ENCODE results near the gene SORCS2. TPM values are rescaled to one million over a fixed set of nuclear protein-coding genes. Genes with fewer than 3 reads are reported as not detected.

SORCS2 gene
- total RNA-seq, 4 donors from 2014 or later: 1.1 to 2.5 (median 2.0) TPM

DNA sequence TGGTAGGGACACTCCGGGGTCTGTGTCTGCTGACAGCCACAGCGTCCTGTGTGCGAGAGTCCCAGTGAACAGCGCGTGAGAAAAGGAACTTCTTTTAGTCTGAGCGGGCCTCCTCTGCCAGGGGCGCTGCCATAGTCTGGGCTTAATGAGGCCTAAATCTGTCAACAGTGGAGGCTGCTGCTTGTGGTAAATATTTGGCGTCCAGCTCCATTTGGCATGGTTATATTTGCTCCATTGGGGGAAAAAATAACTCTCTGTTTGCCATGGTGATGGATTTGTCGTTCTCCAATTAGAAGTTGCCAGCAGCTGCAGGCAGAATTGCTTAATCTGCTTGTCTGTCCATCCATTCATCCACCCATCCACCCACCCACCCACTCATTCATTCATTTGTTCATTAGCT is 313.8 kb downstream of the SORCS2 start:
- intact Hi-C loops (cut with DNase I): no loop called here
- 82 to 83% methylated on average over 5 to 9 of the region's 9 CpGs for WGBS, 2 donors

DNA sequence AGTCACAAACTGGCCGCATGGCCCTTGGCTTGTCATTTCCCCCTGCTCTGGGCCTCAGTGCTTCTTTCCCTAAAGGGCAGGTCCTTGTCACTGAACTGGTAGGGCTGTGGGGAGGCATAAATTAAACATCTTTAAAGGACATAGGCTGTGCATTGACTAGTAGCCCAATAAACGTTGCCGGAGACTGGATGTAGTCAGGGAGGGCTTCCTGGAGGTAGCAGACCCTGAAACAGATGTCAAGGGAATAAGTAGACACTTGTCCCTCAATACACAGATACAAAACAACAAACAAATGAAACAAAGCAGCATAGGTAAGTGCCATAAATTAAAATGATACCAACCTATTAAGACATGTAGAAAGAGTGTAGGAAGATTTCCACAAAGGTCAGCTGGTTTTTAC is 314.2 kb downstream of the SORCS2 start:
- intact Hi-C loops (cut with DNase I): no loop called here
- DNase-seq: no peak
- Histone ChIP-seq H3K4me3 (no peak overlapping the region), H3K27ac (no peak overlapping the region), H3K4me1 (no peaks in the 10 kb centered on the region), H3K9me3 (no peaks in the 10 kb centered on the region), H3K36me3 (no peaks in the 10 kb centered on the region), H3K27me3 (peaks cover 0 to 30% (median 0%) of the 10 kb centered on the region in 4 donors)
- WGBS, 2 donors: 67 to 75% methylated on average over 3 of the region's 3 CpGs
- no peak for TF ChIP-seq POLR2A (IDR thresholded peaks at IDR 0.05)
- TF ChIP-seq, protein P1, sequence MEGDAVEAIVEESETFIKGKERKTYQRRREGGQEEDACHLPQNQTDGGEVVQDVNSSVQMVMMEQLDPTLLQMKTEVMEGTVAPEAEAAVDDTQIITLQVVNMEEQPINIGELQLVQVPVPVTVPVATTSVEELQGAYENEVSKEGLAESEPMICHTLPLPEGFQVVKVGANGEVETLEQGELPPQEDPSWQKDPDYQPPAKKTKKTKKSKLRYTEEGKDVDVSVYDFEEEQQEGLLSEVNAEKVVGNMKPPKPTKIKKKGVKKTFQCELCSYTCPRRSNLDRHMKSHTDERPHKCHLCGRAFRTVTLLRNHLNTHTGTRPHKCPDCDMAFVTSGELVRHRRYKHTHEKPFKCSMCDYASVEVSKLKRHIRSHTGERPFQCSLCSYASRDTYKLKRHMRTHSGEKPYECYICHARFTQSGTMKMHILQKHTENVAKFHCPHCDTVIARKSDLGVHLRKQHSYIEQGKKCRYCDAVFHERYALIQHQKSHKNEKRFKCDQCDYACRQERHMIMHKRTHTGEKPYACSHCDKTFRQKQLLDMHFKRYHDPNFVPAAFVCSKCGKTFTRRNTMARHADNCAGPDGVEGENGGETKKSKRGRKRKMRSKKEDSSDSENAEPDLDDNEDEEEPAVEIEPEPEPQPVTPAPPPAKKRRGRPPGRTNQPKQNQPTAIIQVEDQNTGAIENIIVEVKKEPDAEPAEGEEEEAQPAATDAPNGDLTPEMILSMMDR (IDR thresholded peaks at IDR 0.05): no peak

More for the DNA sequence above, 313.8 kb downstream of the SORCS2 start:
- no peaks in the 10 kb centered on the region for H3K4me1 ChIP-seq
- H3K27me3 ChIP-seq: peaks cover 0 to 28% (median 0%) of the 10 kb centered on the region in 4 donors
- no peaks in the 10 kb centered on the region for H3K9me3 ChIP-seq
- no peak for TF ChIP-seq POLR2A (IDR thresholded peaks at IDR 0.05)
- TF ChIP-seq, protein P1 (IDR thresholded peaks at IDR 0.05): no peak
- no peak for DNase-seq
- H3K4me3 ChIP-seq: no peak overlapping the region
- H3K27ac ChIP-seq: no peak overlapping the region
- no peaks in the 10 kb centered on the region for H3K36me3 ChIP-seq

DNA sequence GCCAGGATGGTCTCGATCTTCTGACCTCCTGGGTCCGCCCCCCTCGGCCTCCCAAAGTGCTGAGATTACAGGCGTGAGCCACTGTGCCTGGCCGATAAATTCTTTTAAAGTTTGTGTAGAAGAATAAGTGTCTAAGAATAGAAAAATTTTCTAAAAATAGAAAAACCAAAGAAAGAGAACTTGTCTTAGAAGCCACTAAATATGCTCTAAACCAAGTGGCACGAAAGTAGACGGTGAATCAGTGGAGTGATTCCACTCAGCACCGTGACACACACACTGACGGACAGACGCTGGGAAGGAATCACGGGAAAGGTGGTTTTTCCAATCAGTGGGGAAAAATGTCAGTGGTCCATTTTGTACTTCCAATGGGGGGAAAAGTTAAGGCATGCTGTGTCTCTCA is 315.0 kb downstream of the SORCS2 start:
- H3K9me3 ChIP-seq: no peaks in the 10 kb centered on the region
- intact Hi-C loops (cut with DNase I): no loop called here
- peaks cover 0 to 37% (median 0%) of the 10 kb centered on the region in 4 donors for H3K27me3 ChIP-seq
- H3K4me3 ChIP-seq: no peak overlapping the region
- no peaks in the 10 kb centered on the region for H3K4me1 ChIP-seq
- TF ChIP-seq, protein P1 (IDR thresholded peaks at IDR 0.05): no peak
- TF ChIP-seq POLR2A (IDR thresholded peaks at IDR 0.05): no peak
- no peak for DNase-seq
- H3K27ac ChIP-seq: no peak overlapping the region
- 66 to 83% methylated on average over 7 to 10 of the region's 11 CpGs for WGBS, 2 donors
- H3K36me3 ChIP-seq: no peaks in the 10 kb centered on the region

DNA sequence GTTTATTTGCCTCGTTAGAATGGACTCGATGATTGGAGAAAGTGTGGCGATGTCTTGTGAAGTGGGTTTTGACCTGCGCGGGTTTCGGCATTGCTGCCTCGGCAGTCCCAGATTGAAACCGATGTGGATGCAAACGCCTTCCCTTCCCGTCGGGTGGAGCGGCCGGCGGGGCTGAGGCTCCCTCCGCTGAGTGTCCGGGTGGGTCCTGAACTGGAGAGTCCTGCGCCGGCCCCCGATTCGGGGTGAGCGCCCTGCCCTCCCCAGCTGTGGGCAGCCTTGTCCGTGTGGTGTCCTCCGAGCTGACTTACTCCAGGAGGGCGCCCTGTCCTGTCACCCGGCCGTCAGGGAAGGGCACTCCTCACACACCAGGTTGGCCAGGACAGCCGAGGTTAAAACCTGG is 317.7 kb downstream of the SORCS2 start:
- DNase-seq: no peak
- WGBS, 2 donors: 79 to 84% methylated on average over 9 to 21 of the region's 27 CpGs
- H3K36me3 ChIP-seq: no peaks in the 10 kb centered on the region
- peaks cover 0 to 51% (median 0%) of the 10 kb centered on the region in 4 donors for H3K27me3 ChIP-seq
- H3K4me1 ChIP-seq: peaks cover 0 to 9% (median 0%) of the 10 kb centered on the region in 3 donors
- TF ChIP-seq POLR2A (IDR thresholded peaks at IDR 0.05): no peak
- TF ChIP-seq, protein P1 (IDR thresholded peaks at IDR 0.05): no peak
- intact Hi-C loops (cut with DNase I): no loop called here
- H3K4me3 ChIP-seq: no peak overlapping the region
- no peak overlapping the region for H3K27ac ChIP-seq
- no peaks in the 10 kb centered on the region for H3K9me3 ChIP-seq

DNA sequence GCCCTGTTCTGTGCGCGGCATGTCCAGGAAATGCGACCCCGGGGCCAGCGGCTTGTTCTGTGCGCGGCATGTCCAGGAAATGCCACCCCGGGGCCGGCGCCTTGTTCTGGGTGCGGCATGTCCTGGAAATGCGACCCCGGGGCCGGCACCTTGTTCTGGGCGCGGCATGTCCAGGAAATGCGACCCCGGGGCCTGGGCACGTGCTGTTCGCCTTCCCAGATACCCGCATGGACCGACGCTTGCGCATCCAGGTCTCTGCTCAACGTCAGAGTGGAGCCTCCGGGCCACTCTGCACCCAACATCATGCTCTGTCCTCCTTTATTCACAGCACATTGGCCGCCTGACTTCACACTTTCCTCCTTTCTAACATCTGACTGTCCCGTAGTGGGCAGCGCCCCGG is 318.2 kb downstream of the SORCS2 start:
- H3K27ac ChIP-seq: no peak overlapping the region
- TF ChIP-seq, protein P1 (IDR thresholded peaks at IDR 0.05): no peak
- TF ChIP-seq POLR2A (IDR thresholded peaks at IDR 0.05): no peak
- intact Hi-C loops (cut with DNase I): no loop called here
- H3K36me3 ChIP-seq: no peaks in the 10 kb centered on the region
- H3K4me1 ChIP-seq: peaks cover 0 to 9% (median 0%) of the 10 kb centered on the region in 3 donors
- no peak overlapping the region for H3K4me3 ChIP-seq
- 74 to 86% methylated on average over 6 to 15 of the region's 30 CpGs for WGBS, 2 donors
- DNase-seq: no peak
- peaks cover 0 to 55% (median 0%) of the 10 kb centered on the region in 4 donors for H3K27me3 ChIP-seq
- no peaks in the 10 kb centered on the region for H3K9me3 ChIP-seq

Measured in esophagus squamous epithelium (tissue), 5 donors.